ENCODE measurements around the gene TRAF3IP3. TPM values are rescaled to one million over a fixed set of nuclear protein-coding genes. Genes with fewer than 3 reads are reported as not detected.
A peak's percentile ranks its signal among the peaks of the same experiment; 100 is the strongest.

The TRAF3IP3 gene
- total RNA-seq, 3 donors from 2014 or later, result 59.0 to 109 (median 85.2) TPM

DNA sequence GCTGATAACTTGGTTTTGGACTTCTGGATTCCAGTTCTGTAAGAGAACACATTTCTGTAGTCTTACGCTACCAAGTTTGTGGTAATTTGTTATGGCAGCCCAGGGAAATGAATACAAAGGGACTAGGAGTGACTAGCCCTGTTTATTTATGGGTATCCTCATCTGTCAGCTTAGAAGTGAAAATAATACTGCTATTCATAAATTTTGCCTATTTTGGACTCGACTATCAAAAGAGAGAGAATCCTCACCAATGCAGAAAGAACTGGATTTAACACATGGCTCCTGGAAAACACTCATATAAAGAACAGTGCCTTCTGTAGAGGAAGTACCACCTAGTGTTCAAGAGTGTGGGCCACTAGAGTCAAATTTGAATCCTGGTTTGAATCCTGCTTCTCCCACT is 28.6 kb upstream of the TRAF3IP3 start:
- H3K9me3 Mint-ChIP-seq, result no peaks in the 10 kb centered on the region
- DNase-seq, result no peak
- peaks cover 37% of the 10 kb centered on the region for H3K4me1 Mint-ChIP-seq (ENCODE audit: low read depth)
- no peaks in the 10 kb centered on the region for H3K36me3 Mint-ChIP-seq (ENCODE audit: insufficient read depth)
- no peak overlapping the region for H3K4me3 Mint-ChIP-seq
- no peak for ATAC-seq
- H3K27me3 Mint-ChIP-seq (ENCODE audit: low read depth), result no peaks in the 10 kb centered on the region

DNA sequence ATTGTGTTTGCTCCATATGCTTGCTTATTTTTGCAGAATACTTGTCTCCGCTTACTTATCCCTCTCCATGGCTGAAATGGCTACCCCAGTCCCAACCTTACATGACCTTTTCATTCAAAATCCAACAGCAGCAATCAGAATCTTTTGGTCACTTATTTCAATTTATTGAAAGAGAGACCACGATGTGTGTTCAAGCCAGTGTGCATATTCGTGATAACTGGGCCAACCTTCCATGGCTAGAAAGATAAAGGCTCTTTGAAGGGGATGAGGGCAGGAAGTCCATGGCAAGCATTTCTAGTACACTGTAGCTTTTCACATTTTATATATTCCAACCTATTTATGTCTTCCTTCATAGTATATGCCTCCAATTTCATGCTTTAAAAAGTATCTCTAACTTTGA is 28.1 kb upstream of the TRAF3IP3 start:
- DNase-seq (no peak), ATAC-seq (no peak)
- Mint-ChIP-seq H3K36me3 (ENCODE audit: insufficient read depth) (no peaks in the 10 kb centered on the region), H3K4me3 (no peak overlapping the region), H3K4me1 (ENCODE audit: low read depth) (peaks cover 35% of the 10 kb centered on the region), H3K9me3 (no peaks in the 10 kb centered on the region), H3K27me3 (ENCODE audit: low read depth) (no peaks in the 10 kb centered on the region)

DNA sequence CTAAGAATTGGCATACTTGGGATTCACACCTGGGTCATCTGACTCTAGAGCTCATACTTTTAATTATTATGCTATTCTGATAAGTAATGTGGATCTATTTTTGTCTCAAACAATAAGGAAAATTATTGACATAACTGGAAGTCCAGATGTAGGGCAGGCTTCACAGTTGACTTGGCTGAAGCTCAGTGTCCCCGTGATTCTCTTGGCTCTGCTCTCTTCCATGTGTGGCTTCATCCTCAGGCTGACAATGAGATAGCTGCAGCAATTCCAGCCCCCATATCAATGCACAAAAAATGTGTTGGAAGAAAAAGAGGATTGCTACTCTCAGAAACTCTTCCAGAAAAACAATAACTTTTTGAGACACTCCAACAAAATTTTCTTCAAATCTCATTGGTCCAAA is 27.4 kb upstream of the TRAF3IP3 start:
- DNase-seq, result no peak
- no peak for ATAC-seq
- Mint-ChIP-seq H3K4me3 (no peak overlapping the region), H3K9me3 (no peaks in the 10 kb centered on the region), H3K27me3 (ENCODE audit: low read depth) (no peaks in the 10 kb centered on the region), H3K36me3 (ENCODE audit: insufficient read depth) (peaks cover 3% of the 10 kb centered on the region), H3K4me1 (ENCODE audit: low read depth) (peaks cover 37% of the 10 kb centered on the region)

DNA sequence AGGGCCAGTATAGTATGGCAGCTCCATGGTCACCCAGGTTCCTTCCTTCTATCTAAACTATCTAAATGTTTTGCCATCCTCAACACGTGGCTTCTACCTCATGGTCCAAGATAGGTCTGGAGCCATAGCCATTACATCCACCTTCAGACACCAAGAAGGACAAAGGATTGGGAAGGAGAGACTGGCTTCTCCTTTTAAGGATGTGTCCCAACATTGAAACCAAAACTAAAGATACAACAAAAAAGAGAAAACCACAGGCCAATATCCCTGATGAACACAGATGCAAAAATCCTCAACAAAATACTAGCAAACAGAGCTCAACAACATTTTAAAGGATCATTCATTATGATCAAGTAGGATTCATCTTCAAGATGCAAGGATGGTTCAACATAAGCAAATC is 26.4 kb upstream of the TRAF3IP3 start:
- H3K9me3 Mint-ChIP-seq, result no peaks in the 10 kb centered on the region
- no peak overlapping the region for H3K4me3 Mint-ChIP-seq
- H3K4me1 Mint-ChIP-seq (ENCODE audit: low read depth), result peaks cover 35% of the 10 kb centered on the region
- ATAC-seq (no peak), DNase-seq (no peak)
- H3K36me3 Mint-ChIP-seq (ENCODE audit: insufficient read depth), result peaks cover 3% of the 10 kb centered on the region
- no peaks in the 10 kb centered on the region for H3K27me3 Mint-ChIP-seq (ENCODE audit: low read depth)

DNA sequence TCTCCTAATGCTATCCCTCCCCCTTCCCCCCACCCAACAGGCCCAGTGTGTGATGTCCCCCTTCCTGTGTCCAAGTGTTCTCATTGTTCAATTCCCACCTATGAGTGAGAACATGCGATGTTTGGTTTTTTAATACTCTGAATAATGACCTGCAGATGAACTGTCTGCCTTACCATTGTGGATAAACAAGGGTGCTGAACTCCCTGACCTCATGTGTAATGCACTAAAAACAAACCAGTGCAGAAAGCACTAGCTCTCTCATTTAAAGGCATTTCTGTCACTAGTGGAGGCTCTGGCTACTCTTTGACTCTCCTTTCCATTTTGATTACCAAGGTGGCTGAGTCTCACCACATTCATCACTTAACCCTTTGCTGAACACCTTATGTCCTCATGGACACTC is 23.1 kb upstream of the TRAF3IP3 start:
- Mint-ChIP-seq H3K4me1 (ENCODE audit: low read depth) (peaks cover 28% of the 10 kb centered on the region), H3K4me3 (no peak overlapping the region), H3K27me3 (ENCODE audit: low read depth) (no peaks in the 10 kb centered on the region), H3K36me3 (ENCODE audit: insufficient read depth) (peaks cover 3% of the 10 kb centered on the region), H3K9me3 (no peaks in the 10 kb centered on the region)
- ATAC-seq (no peak), DNase-seq (no peak)

DNA sequence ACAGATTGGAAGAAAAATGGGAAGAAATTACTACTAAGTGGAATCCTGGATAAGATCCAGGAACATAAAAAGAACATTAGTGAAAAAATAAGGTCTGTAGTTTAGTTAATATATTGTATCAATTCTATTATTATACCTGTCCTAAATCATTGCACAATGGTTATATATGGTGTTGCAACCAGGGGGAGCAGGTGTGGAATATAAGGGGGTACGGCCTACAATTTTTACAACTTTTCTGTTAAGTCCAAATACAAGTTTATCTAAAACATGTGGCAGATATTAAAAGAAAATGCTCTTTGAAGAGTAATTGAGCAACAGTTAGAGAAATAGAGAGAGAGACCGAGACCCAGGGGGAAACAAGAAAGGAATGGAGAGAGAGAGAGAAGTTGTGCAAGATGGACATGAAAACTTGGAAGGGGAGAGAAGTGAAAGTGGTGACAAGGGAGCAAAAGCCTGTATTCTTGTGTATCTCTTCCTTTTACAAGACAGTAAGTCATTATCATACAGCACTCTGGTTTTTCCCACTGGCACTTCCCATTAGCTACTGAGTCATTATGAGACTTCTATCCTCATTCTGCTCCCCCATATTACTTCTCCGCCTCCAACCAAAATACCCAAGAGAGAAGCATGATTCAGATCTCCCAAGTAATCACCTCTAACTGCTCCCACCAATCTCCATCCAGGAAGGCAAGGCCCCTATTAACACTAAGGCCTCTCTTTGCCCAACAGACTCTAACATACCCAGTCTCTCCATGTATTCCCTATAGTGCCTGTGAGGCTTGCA is 22.3 kb upstream of the TRAF3IP3 start:
- H3K36me3 Mint-ChIP-seq (ENCODE audit: insufficient read depth), result peaks cover 3% of the 10 kb centered on the region
- DNase-seq (no peak), ATAC-seq (no peak)
- no peaks in the 10 kb centered on the region for H3K27me3 Mint-ChIP-seq (ENCODE audit: low read depth)
- no peak overlapping the region for H3K4me3 Mint-ChIP-seq
- H3K9me3 Mint-ChIP-seq, result no peaks in the 10 kb centered on the region
- peaks cover 27% of the 10 kb centered on the region for H3K4me1 Mint-ChIP-seq (ENCODE audit: low read depth)

DNA sequence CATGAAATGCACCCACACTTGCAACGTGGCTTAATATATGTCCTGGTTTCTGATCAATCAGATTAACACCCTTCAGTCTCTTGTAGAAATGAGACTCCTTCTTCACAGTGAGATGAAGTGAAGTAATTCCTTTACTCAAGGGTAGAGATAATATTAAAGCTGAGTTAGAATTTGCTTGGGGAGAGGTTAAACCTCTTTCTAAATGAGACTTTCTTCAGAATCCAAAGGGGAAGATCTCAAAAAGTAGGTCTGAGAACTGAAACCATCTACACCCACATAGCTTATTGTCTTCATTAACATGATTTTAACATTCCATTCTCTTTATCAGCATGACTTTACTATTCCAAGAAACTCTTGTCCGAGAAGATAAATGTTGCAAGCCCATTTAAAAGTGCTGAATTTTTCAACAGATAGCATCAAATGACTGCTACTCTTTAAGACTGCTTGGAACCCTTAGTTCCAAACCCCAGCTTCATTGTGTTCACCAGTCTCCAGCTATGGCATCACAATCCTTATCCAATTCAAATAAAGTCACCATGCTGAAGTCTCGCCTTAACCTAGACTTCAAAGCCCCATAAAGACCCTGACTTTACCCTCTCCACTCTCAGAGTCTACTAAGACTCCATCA is 19.2 kb upstream of the TRAF3IP3 start:
- Mint-ChIP-seq H3K27me3 (ENCODE audit: low read depth) (no peaks in the 10 kb centered on the region), H3K36me3 (ENCODE audit: insufficient read depth) (peaks cover 3% of the 10 kb centered on the region), H3K4me3 (no peak overlapping the region), H3K9me3 (no peaks in the 10 kb centered on the region), H3K4me1 (ENCODE audit: low read depth) (peaks cover 27% of the 10 kb centered on the region)
- ATAC-seq (peak; percentile 78 to 81), DNase-seq (no peak)

DNA sequence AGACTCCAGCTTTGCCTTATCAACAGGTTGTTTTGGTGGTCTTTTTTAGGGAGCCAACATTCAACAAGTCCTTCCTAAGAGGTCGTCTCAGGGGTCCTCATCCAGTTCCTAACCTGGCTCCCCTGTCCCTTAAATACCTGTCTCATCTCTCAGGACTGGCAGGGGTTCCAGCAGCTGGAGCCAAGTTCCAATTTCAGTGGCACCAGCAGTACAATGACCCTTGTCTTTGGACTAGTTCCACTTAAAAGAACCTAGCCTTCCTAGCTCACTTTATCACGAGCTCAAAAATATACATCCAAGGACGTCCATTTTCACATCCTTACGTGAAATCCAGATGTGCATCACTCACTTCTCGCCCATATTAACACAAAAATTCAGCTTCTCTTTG is 18.7 kb upstream of the TRAF3IP3 start:
- Mint-ChIP-seq H3K27me3 (ENCODE audit: low read depth) (no peaks in the 10 kb centered on the region), H3K9me3 (no peaks in the 10 kb centered on the region), H3K4me1 (ENCODE audit: low read depth) (peaks cover 32% of the 10 kb centered on the region), H3K4me3 (no peak overlapping the region), H3K36me3 (ENCODE audit: insufficient read depth) (peaks cover 3% of the 10 kb centered on the region)
- DNase-seq (no peak), ATAC-seq (no peak)

DNA sequence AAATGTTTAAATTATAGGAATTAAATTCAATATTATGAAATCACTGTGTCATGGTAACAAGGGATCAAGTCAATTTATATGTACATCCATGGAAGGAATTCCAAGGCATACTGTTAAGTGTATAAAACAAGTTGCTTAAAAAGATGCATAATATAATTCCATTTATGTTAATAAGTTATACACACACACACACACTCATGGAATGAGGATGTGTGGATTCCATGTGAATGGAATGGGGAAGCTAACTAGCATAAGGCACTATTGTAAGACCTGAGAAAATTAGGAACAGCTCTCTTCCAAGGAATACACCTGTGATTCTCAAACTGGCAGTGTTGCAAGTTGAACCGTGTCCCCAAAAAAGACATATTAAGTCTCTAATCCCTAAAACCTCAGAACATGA is 17.6 kb upstream of the TRAF3IP3 start:
- no peaks in the 10 kb centered on the region for H3K9me3 Mint-ChIP-seq
- H3K27me3 Mint-ChIP-seq (ENCODE audit: low read depth), result no peaks in the 10 kb centered on the region
- H3K36me3 Mint-ChIP-seq (ENCODE audit: insufficient read depth), result no peaks in the 10 kb centered on the region
- peaks cover 36% of the 10 kb centered on the region for H3K4me1 Mint-ChIP-seq (ENCODE audit: low read depth)
- DNase-seq (no peak), ATAC-seq (no peak)
- H3K4me3 Mint-ChIP-seq, result no peak overlapping the region

DNA sequence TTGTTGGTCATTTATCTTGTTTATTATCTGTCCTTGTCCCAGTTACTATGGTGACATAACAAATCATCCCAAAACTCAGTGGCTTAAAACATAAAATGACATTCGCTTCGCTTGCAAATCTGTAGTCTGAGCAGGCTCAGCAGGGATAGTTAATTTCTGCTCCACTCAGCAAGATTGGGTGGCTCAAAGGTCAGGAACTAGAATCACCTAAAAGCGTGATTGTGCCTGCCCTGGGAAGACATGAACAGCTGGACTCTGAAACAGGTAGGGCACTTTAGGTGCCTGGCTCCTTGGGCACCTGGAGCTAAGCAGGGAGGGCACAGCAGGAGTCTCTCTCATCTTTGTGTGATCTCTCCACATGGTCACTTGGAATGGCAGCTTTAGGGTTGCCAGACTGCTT is 14.7 kb upstream of the TRAF3IP3 start:
- Mint-ChIP-seq H3K9me3 (no peaks in the 10 kb centered on the region), H3K27me3 (ENCODE audit: low read depth) (no peaks in the 10 kb centered on the region), H3K4me1 (ENCODE audit: low read depth) (peaks cover 22% of the 10 kb centered on the region), H3K4me3 (no peak overlapping the region), H3K36me3 (ENCODE audit: insufficient read depth) (no peaks in the 10 kb centered on the region)
- DNase-seq (no peak), ATAC-seq (no peak)

DNA sequence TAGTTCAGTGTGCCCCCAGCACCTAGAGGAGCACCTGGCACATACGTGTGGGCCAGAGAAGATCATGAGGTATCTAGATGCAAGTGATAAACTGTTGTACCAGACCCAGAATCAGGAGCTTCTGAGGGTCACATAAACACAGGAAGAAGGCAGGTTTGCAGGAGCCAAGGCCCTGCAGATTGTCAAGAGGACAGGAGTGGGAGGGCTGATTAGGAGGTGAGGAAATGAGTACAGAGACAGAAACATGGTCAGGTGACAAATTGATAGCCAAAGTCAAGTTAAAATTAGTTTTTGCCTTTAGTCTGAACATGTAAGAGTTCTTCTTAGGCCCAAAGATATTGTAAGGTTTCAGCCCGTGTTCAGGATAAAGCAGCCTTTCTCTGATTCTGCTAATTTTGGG is 14.0 kb upstream of the TRAF3IP3 start:
- Mint-ChIP-seq H3K4me3 (no peak overlapping the region), H3K36me3 (ENCODE audit: insufficient read depth) (no peaks in the 10 kb centered on the region), H3K27me3 (ENCODE audit: low read depth) (no peaks in the 10 kb centered on the region), H3K4me1 (ENCODE audit: low read depth) (peaks cover 21% of the 10 kb centered on the region), H3K9me3 (no peaks in the 10 kb centered on the region)
- ATAC-seq, result no peak
- DNase-seq, result no peak

DNA sequence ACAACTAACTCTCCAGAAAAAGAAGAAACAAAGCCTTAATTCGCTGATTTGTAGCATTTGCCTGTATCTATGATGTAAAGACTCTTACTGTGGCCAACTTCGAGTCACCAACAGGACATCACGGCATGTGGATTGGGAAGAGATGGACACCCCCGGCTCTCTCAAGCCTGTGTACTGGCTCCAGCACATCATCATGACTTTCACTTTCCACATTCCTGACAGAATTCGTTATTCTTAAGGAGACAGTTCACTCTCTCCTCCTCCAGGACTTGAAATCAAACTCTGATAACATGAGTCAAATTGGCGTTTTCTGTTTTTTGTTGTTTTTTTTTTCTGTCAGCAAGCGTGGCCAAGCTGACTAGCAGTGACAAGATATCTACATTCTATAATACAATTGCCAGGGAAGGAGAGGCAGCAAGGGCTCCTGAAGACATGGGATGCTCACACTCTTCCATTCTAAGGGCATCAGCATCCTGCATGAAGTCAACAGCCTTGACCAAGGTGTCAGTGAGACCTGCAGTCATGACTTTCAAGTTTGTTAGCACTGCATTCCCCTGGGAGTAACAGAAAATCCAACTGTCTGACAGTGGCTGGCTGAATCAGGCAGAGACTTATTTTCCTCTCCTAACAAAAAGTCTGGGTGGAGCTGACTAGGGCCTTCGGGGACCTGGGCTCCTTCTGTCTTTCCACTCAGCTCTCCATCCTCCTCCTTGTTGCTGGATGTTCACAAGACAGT is 13.3 kb upstream of the TRAF3IP3 start:
- no peak overlapping the region for H3K4me3 Mint-ChIP-seq
- H3K9me3 Mint-ChIP-seq, result no peaks in the 10 kb centered on the region
- no peak for DNase-seq
- H3K36me3 Mint-ChIP-seq (ENCODE audit: insufficient read depth), result no peaks in the 10 kb centered on the region
- H3K4me1 Mint-ChIP-seq (ENCODE audit: low read depth), result peaks cover 24% of the 10 kb centered on the region
- no peak for ATAC-seq
- H3K27me3 Mint-ChIP-seq (ENCODE audit: low read depth), result no peaks in the 10 kb centered on the region

DNA sequence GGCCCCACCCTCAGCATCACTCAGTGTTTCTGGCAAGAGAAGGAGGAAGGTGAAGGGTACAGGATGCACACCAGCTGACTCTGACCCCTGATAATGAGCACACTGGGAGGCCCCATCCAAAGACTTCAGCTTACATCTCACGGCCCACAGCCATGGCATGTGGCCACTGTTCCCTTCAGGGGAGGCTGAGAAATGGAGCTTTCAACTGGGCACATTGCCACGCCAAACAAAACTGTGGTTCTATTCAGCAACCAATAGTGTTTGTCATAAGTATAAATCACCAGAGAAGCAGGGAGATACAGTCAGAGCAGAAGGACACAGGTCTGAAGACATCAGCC is 12.7 kb upstream of the TRAF3IP3 start:
- H3K9me3 Mint-ChIP-seq, result no peaks in the 10 kb centered on the region
- H3K4me3 Mint-ChIP-seq, result no peak overlapping the region
- H3K4me1 Mint-ChIP-seq (ENCODE audit: low read depth), result peaks cover 29% of the 10 kb centered on the region
- H3K27me3 Mint-ChIP-seq (ENCODE audit: low read depth), result no peaks in the 10 kb centered on the region
- ATAC-seq, result no peak
- no peaks in the 10 kb centered on the region for H3K36me3 Mint-ChIP-seq (ENCODE audit: insufficient read depth)
- DNase-seq, result no peak

DNA sequence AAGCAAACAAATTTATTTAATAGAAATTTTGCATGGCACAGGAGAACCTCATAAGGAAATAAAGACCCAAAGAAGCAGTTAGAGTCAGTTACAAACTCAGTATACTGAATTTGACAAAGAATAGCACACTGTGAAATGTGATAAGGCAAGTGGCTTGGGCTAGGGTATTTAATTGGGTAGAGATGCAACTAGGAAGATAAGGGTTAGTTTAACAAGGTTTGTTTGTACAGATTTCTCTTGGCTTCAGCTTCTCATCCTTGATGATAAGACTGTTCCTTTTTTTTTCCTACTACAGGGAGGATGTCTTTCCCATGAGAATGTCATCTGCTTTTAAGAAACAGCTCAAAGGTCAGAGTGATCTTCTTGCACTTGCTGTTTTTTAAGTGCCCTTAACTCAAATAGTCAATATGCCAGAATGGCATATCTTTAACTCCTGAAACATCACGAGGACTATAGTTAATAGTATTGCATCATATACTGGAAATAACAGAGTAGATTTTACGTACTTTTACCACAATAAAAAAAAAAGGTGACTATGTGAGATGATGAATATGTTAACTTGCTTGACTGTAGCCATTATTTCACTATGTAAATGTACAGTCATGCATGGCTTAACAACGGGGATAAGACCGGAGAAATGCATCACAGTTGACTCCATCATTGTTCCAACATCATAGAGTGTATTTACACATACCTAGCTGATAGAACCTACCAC is 9.2 kb upstream of the TRAF3IP3 start:
- H3K9me3 Mint-ChIP-seq, result no peaks in the 10 kb centered on the region
- no peak for ATAC-seq
- no peak for DNase-seq
- H3K36me3 Mint-ChIP-seq (ENCODE audit: insufficient read depth), result no peaks in the 10 kb centered on the region
- no peak overlapping the region for H3K4me3 Mint-ChIP-seq
- no peaks in the 10 kb centered on the region for H3K27me3 Mint-ChIP-seq (ENCODE audit: low read depth)
- H3K4me1 Mint-ChIP-seq (ENCODE audit: low read depth), result peaks cover 56% of the 10 kb centered on the region

Measured in activated T-cell treated with anti-CD3 and anti-CD28 coated beads, Interleukin-2, amount 50 U/mL, for 4 hours (primary cell).